ENCODE measurements around the gene INTS11.

INTS11 gene

DNA sequence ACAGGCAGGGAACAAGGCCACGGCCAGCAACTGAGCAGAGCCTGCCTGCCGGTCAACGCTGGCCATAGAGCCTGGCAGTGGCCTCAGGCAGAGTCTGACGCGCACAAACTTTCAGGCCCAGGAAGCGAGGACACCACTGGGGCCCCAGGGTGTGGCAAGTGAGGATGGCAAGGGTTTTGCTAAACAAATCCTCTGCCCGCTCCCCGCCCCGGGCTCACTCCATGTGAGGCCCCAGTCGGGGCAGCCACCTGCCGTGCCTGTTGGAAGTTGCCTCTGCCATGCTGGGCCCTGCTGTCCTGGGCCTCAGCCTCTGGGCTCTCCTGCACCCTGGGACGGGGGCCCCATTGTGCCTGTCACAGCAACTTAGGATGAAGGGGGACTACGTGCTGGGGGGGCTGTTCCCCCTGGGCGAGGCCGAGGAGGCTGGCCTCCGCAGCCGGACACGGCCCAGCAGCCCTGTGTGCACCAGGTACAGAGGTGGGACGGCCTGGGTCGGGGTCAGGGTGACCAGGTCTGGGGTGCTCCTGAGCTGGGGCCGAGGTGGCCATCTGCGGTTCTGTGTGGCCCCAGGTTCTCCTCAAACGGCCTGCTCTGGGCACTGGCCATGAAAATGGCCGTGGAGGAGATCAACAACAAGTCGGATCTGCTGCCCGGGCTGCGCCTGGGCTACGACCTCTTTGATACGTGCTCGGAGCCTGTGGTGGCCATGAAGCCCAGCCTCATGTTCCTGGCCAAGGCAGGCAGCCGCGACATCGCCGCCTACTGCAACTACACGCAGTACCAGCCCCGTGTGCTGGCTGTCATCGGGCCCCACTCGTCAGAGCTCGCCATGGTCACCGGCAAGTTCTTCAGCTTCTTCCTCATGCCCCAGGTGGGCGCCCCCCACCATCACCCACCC, 6.9 kb upstream of the INTS11 start, which contains the start of gene TAS1R3:
TAS1R3 (plus strand) TSS at position 213 of the 898 bp plus-strand sequence; CDS start at position 279, 66 bp downstream.
- DNase-seq (ENCODE audit: insufficient read length, low spot score) (no peak), FAIRE-seq (no peak)
- no peak for TF ChIP-seq CTCF (IDR thresholded peaks at IDR 0.05; ENCODE audit: insufficient read depth, missing control alignments)

DNA sequence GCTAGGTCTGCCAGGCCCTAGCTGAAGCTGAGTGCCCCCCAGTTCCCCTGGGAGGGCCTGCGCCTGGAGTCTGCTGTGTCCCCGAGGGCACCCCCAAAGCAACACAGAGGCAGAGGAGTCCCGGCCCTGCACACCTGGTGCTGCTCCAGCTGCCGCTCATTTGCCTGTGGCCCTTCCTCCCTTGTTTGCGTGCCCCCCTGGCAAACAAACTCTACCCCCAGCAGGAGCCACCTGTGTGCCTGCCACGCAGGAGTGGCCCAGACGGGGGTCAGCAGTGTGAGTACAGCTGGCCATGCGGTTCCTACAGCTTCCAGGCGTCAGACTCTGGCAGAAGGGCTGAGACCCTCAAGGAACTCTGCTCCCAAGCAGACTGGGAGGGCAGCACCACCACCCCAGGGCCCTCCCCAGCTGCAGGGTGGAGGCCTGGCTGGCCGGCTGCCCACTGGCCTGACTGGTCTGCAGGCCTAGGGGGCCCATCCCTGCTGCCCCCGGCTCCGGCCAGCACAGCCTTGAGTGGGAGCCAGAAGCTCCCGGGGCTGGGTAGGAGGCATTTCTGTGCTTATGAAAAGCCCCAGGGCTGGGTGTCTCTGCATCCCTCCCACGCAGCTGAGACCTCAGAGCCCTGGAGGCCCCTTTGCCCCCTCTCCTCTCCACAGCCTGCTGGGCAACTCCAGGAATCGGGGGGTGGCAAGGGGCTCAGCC, 6.1 kb upstream of the INTS11 start:
- no peak for DNase-seq (ENCODE audit: insufficient read length, low spot score)
- no peak for FAIRE-seq
- no peak for TF ChIP-seq CTCF (IDR thresholded peaks at IDR 0.05; ENCODE audit: insufficient read depth, missing control alignments)

DNA sequence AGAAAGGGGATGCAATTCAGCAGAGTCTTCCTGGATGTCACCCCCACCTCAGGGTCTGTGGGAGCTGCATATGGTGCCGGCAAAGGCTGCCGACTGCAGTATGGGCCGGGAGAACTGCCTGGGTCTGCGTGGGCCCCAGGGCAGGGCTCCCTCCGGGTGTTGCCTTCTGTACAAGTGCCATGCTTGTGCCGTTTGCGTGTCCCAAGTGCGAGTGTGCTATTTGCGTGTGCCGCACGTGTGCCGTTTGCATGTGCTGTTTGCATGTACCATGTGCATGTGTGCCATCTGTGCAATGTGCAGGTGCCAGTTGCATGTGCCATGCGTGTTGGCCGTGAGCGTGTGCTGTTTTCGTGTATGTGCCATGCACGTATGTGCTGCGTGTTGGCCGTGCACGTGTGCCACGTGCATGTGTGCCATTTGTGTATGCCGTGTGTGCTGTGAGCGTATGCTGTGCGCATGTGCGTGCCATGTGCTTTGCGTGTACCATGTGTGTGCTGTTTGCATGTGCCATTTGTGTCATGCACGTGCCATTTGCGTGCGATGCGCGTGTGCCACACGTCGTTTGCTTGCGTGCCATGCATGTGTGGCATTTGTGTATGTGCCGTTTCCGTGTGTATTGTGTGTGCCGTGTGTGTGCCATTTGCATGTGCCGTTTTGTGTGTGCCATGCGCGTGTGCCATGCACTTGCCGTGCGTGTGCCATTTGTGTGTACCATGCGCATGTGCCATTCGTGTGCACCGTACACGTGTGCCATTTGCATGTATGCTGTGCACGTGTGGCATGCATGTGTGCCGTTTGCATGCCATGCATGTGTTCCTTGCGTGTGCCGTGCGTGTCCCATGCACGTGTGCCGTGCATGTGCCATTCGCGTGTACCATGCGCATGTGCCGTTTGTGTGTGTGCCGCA, 5.1 kb upstream of the INTS11 start:
- FAIRE-seq (no peak), DNase-seq (ENCODE audit: insufficient read length, low spot score) (no peak)
- TF ChIP-seq CTCF (IDR thresholded peaks at IDR 0.05; ENCODE audit: insufficient read depth, missing control alignments), result no peak

DNA sequence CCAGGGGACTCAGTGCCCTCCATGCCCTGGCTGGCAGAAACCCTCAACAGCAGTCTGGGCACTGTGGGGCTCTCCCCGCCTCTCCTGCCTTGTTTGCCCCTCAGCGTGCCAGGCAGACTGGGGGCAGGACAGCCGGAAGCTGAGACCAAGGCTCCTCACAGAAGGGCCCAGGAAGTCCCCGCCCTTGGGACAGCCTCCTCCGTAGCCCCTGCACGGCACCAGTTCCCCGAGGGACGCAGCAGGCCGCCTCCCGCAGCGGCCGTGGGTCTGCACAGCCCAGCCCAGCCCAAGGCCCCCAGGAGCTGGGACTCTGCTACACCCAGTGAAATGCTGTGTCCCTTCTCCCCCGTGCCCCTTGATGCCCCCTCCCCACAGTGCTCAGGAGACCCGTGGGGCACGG, 3.8 kb upstream of the INTS11 start:
- FAIRE-seq, result no peak
- no peak for TF ChIP-seq CTCF (IDR thresholded peaks at IDR 0.05; ENCODE audit: insufficient read depth, missing control alignments)

GRCh38 chr1:1327291-1327690, 2.8 kb upstream of the INTS11 start:
- no peak for TF ChIP-seq CTCF (IDR thresholded peaks at IDR 0.05; ENCODE audit: insufficient read depth, missing control alignments)
- DNase-seq (ENCODE audit: insufficient read length, low spot score), result no peak

More for the DNA sequence above, 3.8 kb upstream of the INTS11 start:
- DNase-seq (ENCODE audit: insufficient read length, low spot score), result no peak

GRCh38 chr1:1326075-1326605, 1.7 kb upstream of the INTS11 start:
- FAIRE-seq (no peak), DNase-seq (ENCODE audit: insufficient read length, low spot score) (no peak)
- TF ChIP-seq CTCF (IDR thresholded peaks at IDR 0.05; ENCODE audit: insufficient read depth, missing control alignments), result no peak

More at GRCh38 chr1:1327291-1327690, 2.8 kb upstream of the INTS11 start:
- FAIRE-seq, result no peak
